Measurements from ENCODE around the gene MKKS.
"Not testable (repeated sequence)": the region's sequence is repeated elsewhere in the genome, so short reads cannot be mapped to it uniquely, and the experiment has no call there.

The MKKS gene

GRCh38 chr20:10412591-10413408 lies 21.2 kb downstream of the MKKS start:
- DNase-seq (ENCODE audit: low read depth in 2 of 2): no peak

GRCh38 chr20:10411673-10412072 lies 22.3 kb downstream of the MKKS start:
- no peak for DNase-seq (ENCODE audit: low read depth in 2 of 2)

DNA sequence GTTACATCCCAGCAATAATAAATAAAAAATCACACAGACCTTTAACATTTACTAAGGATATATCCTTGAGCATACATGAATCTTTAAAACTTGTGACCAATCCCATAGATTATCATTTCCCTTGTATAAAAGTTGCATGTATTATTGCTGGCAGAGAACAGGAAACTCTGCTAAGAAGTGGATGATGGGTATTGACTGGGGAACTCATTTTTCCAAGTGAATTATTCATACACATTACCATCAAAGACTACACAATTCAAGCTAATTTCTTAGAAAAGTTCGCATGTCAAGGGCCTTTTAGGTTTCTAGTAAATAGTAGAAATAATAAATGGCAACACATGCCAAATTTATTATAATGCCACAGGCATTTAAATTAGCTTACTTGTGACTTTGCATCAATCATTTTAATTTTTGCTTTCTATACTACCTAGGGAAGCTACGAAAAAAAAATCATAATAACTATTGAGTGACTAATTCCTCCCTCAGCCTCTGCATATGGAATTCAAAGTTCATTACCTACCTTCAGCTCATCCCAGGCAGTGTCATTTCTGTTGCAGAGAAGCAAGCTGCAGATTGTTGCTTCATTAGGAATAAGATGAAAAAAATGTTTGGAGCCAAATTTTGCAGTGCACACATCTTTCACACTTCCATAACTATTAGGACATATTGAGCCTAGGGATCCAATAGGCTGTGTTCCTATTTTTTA lies 25.8 kb downstream of the MKKS start:
- no peak for DNase-seq (ENCODE audit: low read depth in 2 of 2)

DNA sequence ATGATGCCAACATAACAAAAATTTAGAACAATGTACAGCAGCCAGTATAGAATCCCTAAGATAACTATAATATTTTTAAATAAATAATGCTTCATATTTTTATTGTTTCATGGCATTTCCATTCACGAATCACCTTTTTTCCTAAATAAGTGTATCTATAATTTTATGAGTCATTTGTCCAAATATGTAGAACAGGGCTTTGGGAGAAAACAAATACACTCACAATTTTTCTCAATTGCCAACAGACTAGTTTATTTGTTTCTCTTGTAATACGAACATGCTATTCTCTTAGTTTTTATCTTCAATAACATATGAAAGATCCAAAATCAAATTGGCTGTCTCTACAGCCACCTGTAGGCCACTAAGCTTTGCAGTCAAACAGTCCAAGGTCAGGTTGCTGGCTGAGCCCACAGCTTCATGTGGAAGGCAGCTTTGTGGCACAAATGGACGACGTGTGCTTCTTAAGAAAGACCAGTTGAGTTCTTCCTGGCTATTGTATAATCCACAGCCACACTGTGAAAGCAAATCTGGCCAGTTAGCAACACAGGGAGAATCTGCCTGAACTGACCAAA lies 29.0 kb downstream of the MKKS start:
- no peak for DNase-seq (ENCODE audit: low read depth in 2 of 2)

DNA sequence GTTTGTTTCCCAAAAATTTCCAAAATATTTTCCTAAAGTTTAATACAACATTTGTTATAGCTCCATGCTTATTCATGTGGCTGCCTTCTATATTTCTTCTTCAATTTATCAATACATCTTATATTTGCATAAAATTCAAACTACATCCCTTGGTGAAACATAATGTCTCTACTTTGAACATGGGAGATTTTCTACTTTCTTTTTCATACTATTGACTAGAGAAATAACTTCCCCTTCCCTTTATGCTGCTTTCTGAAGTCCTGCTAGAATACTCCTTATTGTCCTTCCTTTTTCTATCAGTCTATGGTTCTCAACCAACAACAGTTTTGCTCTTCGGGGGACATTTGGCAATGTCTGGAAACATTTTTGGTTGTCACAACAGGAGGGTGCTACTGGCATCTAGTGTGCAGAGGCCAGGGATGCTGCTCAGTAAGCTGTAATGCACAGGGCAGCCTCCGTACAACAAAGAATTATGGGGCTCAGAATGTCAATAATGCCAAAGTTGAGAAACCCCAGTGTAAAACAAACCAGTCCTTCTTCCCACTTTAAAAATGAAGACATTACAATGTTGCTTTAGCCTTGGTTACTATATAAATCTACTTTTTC lies 29.9 kb downstream of the MKKS start:
- DNase-seq (ENCODE audit: low read depth in 2 of 2): no peak

- DNase-seq (ENCODE audit: low read depth in 2 of 2): no peak
These were observed 30.9 kb downstream of the MKKS start for GRCh38 chr20:10402938-10403608.

GRCh38 chr20:10398834-10399369 lies 35.1 kb downstream of the MKKS start:
- DNase-seq (ENCODE audit: low read depth in 2 of 2): no peak

- not testable (repeated sequence) for DNase-seq (ENCODE audit: low read depth in 2 of 2)
These were observed 39.3 kb downstream of the MKKS start for GRCh38 chr20:10394752-10395151.

- DNase-seq (ENCODE audit: low read depth in 2 of 2): no peak
These were observed 43.3 kb downstream of the MKKS start for GRCh38 chr20:10390709-10391108.

GRCh38 chr20:10388597-10388996 lies 45.4 kb downstream of the MKKS start:
- no peak for DNase-seq (ENCODE audit: low read depth in 2 of 2)

DNA sequence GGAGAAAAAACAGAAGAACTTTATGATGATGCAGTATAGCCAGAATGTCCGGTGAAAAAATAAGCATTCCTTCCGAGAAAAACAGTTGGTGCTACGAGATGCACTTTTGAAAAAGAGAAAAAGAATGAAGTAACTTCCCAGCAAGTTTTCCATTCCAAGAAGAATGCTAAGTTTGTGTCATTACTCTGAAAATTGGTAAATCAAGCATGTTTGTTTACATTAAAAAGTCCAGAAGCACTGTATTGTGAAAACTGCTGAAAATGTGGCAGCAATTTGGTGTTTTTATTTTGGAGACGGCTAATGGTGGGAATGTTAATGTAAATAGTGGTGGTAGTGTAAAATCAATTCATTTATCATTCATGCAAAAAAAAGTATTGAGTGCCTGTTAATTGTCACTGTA lies 46.3 kb downstream of the MKKS start:
- no peak for DNase-seq (ENCODE audit: low read depth in 2 of 2)

DNA sequence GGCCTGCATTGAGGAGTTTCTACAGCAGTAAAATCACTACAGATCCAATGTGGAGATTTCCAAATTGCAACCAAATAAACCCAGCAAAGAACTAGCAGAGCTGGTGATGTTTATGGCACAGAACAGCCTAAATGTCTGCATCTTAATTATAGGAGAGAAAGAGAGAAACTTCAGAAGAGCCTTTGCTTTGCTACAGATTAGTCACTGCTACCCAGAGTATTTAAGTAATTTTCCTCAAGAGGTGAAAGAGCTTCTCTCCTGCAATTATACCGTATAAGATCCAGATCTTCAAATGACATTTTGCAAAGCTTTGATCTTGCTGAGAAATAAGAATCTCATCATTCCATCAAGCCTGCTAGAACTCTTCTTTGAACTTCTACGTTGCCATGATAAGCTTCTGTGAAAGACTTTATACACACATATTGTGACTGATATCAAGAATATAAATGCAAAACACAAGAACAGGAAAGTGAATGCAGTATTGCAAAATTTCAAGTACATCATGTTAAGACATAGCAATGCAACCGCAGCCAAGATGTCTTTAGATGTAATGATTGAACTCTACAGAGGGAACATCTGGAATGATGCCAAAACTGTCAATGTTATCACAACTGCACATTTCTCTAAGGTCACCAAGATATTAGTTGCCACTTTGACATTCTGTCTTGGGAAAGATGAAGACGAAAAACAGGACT lies 48.0 kb downstream of the MKKS start:
- DNase-seq (ENCODE audit: low read depth in 2 of 2): no peak

DNA sequence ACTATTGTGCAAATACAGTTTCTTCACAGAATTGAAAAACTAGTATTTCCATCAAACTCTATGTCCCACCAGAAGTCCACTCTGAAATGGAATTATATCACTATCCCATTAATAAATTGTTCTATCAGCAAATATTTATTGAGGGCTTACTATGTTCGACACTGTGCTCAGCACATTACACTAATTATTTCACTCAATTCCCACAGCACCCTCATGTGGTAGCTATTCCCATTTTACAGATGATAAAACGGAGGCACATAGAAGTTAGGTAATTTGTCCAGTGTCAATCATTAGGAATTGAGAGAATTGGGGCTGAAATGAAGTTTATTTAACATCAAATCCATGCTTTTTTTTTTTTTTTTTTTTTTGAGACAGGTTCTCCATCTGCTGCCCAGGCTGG lies 52.5 kb downstream of the MKKS start:
- no peak for DNase-seq (ENCODE audit: low read depth in 2 of 2)

GRCh38 chr20:10379761-10380160 lies 54.3 kb downstream of the MKKS start:
- no peak for DNase-seq (ENCODE audit: low read depth in 2 of 2)

- DNase-seq (ENCODE audit: low read depth in 2 of 2): no peak
These were observed 57.5 kb downstream of the MKKS start for GRCh38 chr20:10376270-10377075.

DNA sequence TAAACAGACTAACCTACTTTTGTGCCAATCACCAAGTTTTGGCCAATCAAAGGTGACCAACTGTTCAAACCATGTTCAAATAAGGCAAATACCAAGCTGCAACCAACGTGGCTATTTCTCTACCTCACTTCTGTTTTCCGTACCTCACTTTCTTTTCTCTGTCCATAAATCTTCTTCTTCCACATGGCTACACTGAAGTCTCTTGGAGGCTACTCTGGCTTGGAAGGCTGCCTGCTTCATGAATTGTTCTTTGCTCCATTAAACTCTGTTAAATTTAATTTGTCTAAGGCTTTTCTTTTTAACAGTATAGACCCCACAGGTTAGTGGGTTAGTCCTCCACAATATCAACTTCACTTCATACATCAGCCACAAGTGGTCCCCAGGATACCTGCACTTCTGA lies 58.8 kb downstream of the MKKS start:
- DNase-seq (ENCODE audit: low read depth in 2 of 2): no peak

DNA sequence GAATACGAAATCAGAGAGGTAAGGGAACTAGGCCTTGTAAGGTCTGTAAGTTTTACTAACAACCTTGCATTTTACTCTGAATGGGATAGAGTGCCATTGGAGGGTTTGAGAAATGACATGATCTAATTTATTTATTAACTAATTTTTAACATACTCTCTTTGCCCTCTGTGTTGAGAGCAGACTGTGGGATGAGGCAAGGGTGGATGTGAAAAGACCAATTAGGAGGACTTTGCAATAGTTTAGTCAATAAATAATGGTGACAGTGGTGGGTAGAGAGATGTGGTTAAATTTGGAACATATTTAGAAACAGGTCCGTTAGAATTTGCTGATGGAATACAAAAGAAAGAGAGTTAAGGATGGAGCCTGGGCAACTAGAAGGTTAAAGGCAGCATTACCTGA lies 60.0 kb downstream of the MKKS start:
- DNase-seq (ENCODE audit: low read depth in 2 of 2): no peak

- DNase-seq (ENCODE audit: low read depth in 2 of 2): no peak
These were observed 62.6 kb downstream of the MKKS start for GRCh38 chr20:10371467-10371866.

- no peak for DNase-seq (ENCODE audit: low read depth in 2 of 2)
These were observed 63.7 kb downstream of the MKKS start for GRCh38 chr20:10370091-10370887.

- no peak for DNase-seq (ENCODE audit: low read depth in 2 of 2)
These were observed 64.3 kb downstream of the MKKS start for GRCh38 chr20:10369723-10370090.
